Suprapubic skin (tissue), 4 donors: ENCODE measurements around the gene C9. TPM values are rescaled to one million over a fixed set of nuclear protein-coding genes. Genes with fewer than 3 reads are reported as not detected.

Experiments
- DNase-seq, 2 donors: peaks; one replicate each; pipeline ENCODE4 v3.0.0-alpha.2; 2019; ENCODE audit warnings: low spot score in 2 of 2
- H3K27ac ChIP-seq: fragments of 200-600 bp; sonication (generic); one replicate; pipeline ENCODE4 v1.5.1; 2019
- H3K27me3 ChIP-seq: fragments of 200-600 bp; sonication (generic); one replicate; pipeline ENCODE4 v1.5.1; 2019
- H3K36me3 ChIP-seq: fragments of 200-600 bp; sonication (generic); one replicate; pipeline ENCODE4 v1.5.1; 2019
- H3K4me1 ChIP-seq: fragments of 200-600 bp; sonication (generic); one replicate; pipeline ENCODE4 v1.5.1; 2019
- H3K4me3 ChIP-seq: fragments of 200-600 bp; sonication (generic); one replicate; pipeline ENCODE4 v1.5.1; 2019; ENCODE audit warnings: mild to moderate bottlenecking
- H3K9me3 ChIP-seq: fragments of 200-600 bp; sonication (generic); one replicate; pipeline ENCODE4 v1.5.1; 2019
- EP300 ChIP-seq: sonication (generic); formaldehyde crosslinking; IDR thresholded peaks from one replicate; pipeline ENCODE4 v1.6.1; 2017; ENCODE audit warnings: antibody characterized with exemption
- POLR2A ChIP-seq, 2 donors: fragments of 450-650 bp; IDR thresholded peaks; one replicate each; pipeline ENCODE4 v1.6.1; 2017; ENCODE audit warnings: antibody characterized with exemption in 2 of 2, mild to moderate bottlenecking in 2 of 2, moderate library complexity in 2 of 2
- POLR2AphosphoS5 ChIP-seq, 3 donors: sonication (generic); formaldehyde crosslinking; IDR thresholded peaks; one replicate each; pipeline ENCODE4 v1.6.1; 2017; ENCODE audit warnings: antibody characterized with exemption in 3 of 3
- WGBS: methylation state at CpG from one replicate; pipeline ENCODE4 v1.1.5; 2018; 5-methylcytosine and 5-hydroxymethylcytosine counted together
- total RNA-seq, 4 donors: library from RNA; depleted of rRNA; stranded (reverse); fragments of >200 nt; gene quantifications; one replicate each; pipeline ENCODE4 v1.1.0, GENCODE V29; 2016
- TF ChIP-seq, protein P1 (sequence below), 2 donors: fragments of 200-600 bp in 1 of 2; fragments of 450-650 bp in 1 of 2; sonication (generic) in 1 of 2; IDR thresholded peaks; one replicate each; pipeline ENCODE4 v1.5.1; 2016 to 2019; ENCODE audit warnings: antibody characterized with exemption in 2 of 2, mild to moderate bottlenecking in 1 of 2, moderate library complexity in 1 of 2

The C9 gene
- total RNA-seq, 4 donors from 2014 or later = 5.6 TPM; not detected in 3

DNA sequence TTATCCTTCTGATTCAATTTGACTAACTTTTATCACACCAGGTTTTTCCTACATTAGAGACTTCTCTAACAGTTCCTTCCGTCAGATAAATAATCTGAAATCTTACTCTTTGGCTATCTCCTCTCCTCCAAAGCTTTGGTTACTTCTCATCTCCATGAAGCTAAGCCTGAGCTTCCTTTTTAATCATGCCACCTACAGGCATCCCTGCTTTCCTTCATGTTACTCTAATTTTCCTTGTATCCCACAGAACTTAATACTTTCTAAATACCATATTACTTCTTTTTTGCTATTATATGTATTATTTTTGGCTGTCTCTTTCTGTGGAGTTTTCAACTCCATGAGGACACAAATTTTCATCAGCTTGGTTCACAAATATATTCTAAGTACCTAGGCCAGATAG is 49.7 kb downstream of the C9 start:
- H3K27ac ChIP-seq = no peak overlapping the region
- WGBS = 92% methylated on average over 1 of the region's 1 CpG
- no peak for DNase-seq
- H3K9me3 ChIP-seq = no peaks in the 10 kb centered on the region
- TF ChIP-seq EP300 = no peak
- TF ChIP-seq, protein P1, sequence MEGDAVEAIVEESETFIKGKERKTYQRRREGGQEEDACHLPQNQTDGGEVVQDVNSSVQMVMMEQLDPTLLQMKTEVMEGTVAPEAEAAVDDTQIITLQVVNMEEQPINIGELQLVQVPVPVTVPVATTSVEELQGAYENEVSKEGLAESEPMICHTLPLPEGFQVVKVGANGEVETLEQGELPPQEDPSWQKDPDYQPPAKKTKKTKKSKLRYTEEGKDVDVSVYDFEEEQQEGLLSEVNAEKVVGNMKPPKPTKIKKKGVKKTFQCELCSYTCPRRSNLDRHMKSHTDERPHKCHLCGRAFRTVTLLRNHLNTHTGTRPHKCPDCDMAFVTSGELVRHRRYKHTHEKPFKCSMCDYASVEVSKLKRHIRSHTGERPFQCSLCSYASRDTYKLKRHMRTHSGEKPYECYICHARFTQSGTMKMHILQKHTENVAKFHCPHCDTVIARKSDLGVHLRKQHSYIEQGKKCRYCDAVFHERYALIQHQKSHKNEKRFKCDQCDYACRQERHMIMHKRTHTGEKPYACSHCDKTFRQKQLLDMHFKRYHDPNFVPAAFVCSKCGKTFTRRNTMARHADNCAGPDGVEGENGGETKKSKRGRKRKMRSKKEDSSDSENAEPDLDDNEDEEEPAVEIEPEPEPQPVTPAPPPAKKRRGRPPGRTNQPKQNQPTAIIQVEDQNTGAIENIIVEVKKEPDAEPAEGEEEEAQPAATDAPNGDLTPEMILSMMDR (IDR thresholded peaks at IDR 0.05) = no peak
- TF ChIP-seq POLR2AphosphoS5 (IDR thresholded peaks at IDR 0.05) = no peak
- no peak for TF ChIP-seq POLR2A (IDR thresholded peaks at IDR 0.05)
- H3K36me3 ChIP-seq = no peaks in the 10 kb centered on the region
- H3K27me3 ChIP-seq = no peaks in the 10 kb centered on the region
- H3K4me1 ChIP-seq = no peaks in the 10 kb centered on the region
- no peak overlapping the region for H3K4me3 ChIP-seq

DNA sequence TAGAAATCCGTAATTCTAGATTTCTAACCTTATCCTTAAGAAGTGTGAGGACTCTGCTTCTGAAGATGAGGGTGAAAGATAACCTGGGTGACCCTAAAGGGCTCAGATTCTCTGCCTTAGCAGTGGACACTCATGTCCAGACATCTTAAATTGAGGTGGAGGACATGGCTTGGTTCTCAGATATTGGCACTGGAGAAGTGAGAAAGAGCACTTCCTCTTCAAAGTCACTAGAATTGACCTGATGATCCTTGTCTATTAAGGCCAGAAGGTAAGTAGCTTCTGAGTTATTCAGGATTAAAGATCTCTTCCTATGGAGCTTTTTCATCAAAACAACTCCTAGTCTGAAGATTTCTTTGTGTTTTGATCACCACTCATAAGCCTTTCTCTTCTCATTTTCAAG is 54.8 kb downstream of the C9 start:
- no peaks in the 10 kb centered on the region for H3K4me1 ChIP-seq
- H3K27ac ChIP-seq = no peak overlapping the region
- no peak for DNase-seq
- H3K36me3 ChIP-seq = no peaks in the 10 kb centered on the region
- H3K9me3 ChIP-seq = no peaks in the 10 kb centered on the region
- H3K4me3 ChIP-seq = no peak overlapping the region
- TF ChIP-seq, protein P1 (IDR thresholded peaks at IDR 0.05) = no peak
- no peak for TF ChIP-seq POLR2A (IDR thresholded peaks at IDR 0.05)
- no peak for TF ChIP-seq EP300
- TF ChIP-seq POLR2AphosphoS5 (IDR thresholded peaks at IDR 0.05) = no peak
- no peaks in the 10 kb centered on the region for H3K27me3 ChIP-seq
- WGBS = 100% methylated on average over 1 of the region's 1 CpG

DNA sequence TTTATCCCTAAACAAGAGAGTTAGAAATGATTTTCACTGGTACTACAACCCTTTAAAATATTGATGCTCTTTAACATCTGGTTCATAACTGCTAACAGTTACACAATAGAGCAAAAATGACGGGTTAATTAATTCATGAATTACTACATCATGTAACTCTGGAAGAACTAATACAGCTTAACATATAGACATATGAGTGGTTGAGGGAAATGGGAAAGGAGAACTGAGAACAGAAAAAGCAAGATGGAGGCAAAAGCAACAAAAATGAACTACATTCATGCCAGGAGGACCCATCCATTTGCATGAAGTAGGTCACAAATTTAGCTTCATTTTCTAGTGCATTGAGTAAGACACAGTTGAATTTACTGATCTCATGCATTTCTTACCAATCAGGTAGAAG is 61.8 kb downstream of the C9 start:
- TF ChIP-seq POLR2AphosphoS5 (IDR thresholded peaks at IDR 0.05) (no peak), EP300 (no peak), POLR2A (IDR thresholded peaks at IDR 0.05) (no peak)
- TF ChIP-seq, protein P1 (IDR thresholded peaks at IDR 0.05) = no peak

DNA sequence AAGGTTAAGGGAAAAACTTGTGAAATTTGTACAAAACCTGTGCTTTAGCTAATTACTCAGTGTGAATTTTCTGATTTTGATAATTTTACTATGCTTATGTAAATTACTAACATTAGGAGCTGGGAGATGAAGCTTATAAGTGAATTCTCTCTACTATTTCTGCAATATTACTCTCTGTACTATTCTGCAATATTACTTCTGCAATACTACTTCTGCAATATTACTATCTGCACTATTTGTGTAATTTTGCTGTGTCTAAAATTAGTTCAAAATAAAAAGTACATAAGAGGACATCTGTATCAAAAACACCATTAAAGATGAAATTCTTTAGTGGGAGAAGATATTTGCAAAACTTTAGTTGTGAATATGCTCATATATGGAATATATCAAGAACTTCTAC is 62.9 kb downstream of the C9 start:
- H3K36me3 ChIP-seq = no peaks in the 10 kb centered on the region
- DNase-seq = no peak
- H3K9me3 ChIP-seq = no peaks in the 10 kb centered on the region
- no peak overlapping the region for H3K27ac ChIP-seq
- no peaks in the 10 kb centered on the region for H3K4me1 ChIP-seq
- no peak overlapping the region for H3K4me3 ChIP-seq
- no peak for TF ChIP-seq POLR2AphosphoS5 (IDR thresholded peaks at IDR 0.05)
- TF ChIP-seq EP300 = no peak
- no peak for TF ChIP-seq POLR2A (IDR thresholded peaks at IDR 0.05)
- TF ChIP-seq, protein P1 (IDR thresholded peaks at IDR 0.05) = no peak
- H3K27me3 ChIP-seq = no peaks in the 10 kb centered on the region

More for the DNA sequence above, 61.8 kb downstream of the C9 start:
- Histone ChIP-seq H3K4me3 (no peak overlapping the region), H3K4me1 (no peaks in the 10 kb centered on the region), H3K36me3 (no peaks in the 10 kb centered on the region), H3K27me3 (no peaks in the 10 kb centered on the region), H3K9me3 (no peaks in the 10 kb centered on the region), H3K27ac (no peak overlapping the region)
- 85% methylated on average over 1 of the region's 1 CpG for WGBS
- DNase-seq = no peak

DNA sequence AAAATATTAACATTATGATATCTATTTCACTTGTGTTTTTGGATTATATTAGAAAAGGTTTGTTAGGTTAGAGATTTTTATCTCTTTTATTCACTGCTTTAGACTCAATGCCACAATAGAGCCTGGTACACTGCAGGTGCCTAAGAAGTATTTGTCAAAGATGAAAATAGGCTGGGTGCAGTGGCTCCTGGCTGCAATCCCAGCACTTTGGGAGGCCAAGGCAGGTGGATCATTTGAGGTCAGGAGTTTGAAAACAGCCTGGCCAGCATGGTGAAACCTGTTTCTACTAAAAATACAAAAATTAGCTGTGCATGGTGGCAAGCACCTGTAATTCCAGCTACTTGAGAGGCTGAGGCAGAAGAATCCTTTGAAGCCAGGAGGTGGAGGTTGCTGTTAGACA is 64.3 kb downstream of the C9 start:
- H3K9me3 ChIP-seq = no peaks in the 10 kb centered on the region
- no peak overlapping the region for H3K27ac ChIP-seq
- TF ChIP-seq POLR2A (IDR thresholded peaks at IDR 0.05) (no peak), EP300 (no peak)
- H3K4me3 ChIP-seq = no peak overlapping the region
- no peaks in the 10 kb centered on the region for H3K36me3 ChIP-seq
- no peaks in the 10 kb centered on the region for H3K27me3 ChIP-seq
- no peak for DNase-seq
- no peaks in the 10 kb centered on the region for H3K4me1 ChIP-seq

DNA sequence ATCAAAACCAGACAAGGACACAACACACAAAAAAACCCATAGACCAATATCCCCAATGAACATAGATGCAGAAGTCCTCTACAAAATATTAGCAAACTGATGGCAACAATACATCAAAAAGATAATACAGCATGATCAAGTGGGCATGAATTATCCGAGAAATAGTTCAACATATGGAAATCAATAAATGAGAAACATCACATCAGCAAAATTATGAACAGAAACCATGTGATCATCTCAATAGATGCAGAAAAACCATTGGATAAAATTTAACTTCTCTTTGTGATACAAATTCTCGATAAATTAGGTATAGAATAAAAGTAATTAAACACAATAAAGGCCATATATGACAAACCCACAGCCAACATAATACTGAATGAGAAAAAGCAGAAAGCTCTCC is 69.6 kb downstream of the C9 start:
- H3K27ac ChIP-seq = no peak overlapping the region
- no peaks in the 10 kb centered on the region for H3K36me3 ChIP-seq
- DNase-seq = no peak
- TF ChIP-seq POLR2A (IDR thresholded peaks at IDR 0.05) = no peak
- TF ChIP-seq POLR2AphosphoS5 (IDR thresholded peaks at IDR 0.05) = no peak
- TF ChIP-seq EP300 = no peak
- TF ChIP-seq, protein P1 (IDR thresholded peaks at IDR 0.05) = no peak
- H3K27me3 ChIP-seq = no peaks in the 10 kb centered on the region
- WGBS = 81% methylated on average over 2 of the region's 2 CpGs
- no peaks in the 10 kb centered on the region for H3K4me1 ChIP-seq
- no peaks in the 10 kb centered on the region for H3K9me3 ChIP-seq
- H3K4me3 ChIP-seq = no peak overlapping the region
